Stimulated activated CD4-positive, alpha-beta T cell treated with anti-CD3 and anti-CD28 coated beads, Interleukin-12 subunit alpha, Interleukin-12 subunit beta, amount 100 ng/mL, for 48 hours (primary cell): ENCODE data around the gene SPINK2.
A peak's percentile ranks its signal among the peaks of the same experiment; 100 is the strongest.

Experiments used
- DNase-seq, 3 donors: peaks; one replicate each; pipeline ENCODE4 v3.0.0-alpha.2; 2020; ENCODE audit warnings: low read depth in 2 of 3, low spot score in 1 of 3

The SPINK2 gene

GRCh38 chr4:56799824-56800756, 21.4 kb downstream of the SPINK2 start:
- peak; percentile 78 to 86 (median 81) for DNase-seq

- no peak for DNase-seq
Measured at GRCh38 chr4:56799161-56799759, 22.2 kb downstream of the SPINK2 start.

GRCh38 chr4:56796211-56796610, 25.3 kb downstream of the SPINK2 start:
- DNase-seq = no peak

- no peak for DNase-seq
Measured at GRCh38 chr4:56791316-56791715, 30.2 kb downstream of the SPINK2 start.

GRCh38 chr4:56790691-56791091, 30.8 kb downstream of the SPINK2 start:
- DNase-seq = no peak

GRCh38 chr4:56788081-56788480, 33.4 kb downstream of the SPINK2 start:
- no peak for DNase-seq

- DNase-seq = no peak
Measured at GRCh38 chr4:56787380-56787779, 34.1 kb downstream of the SPINK2 start.

GRCh38 chr4:56786955-56787354, 34.5 kb downstream of the SPINK2 start:
- no peak for DNase-seq

- no peak for DNase-seq
Measured at GRCh38 chr4:56783986-56784385, 37.5 kb downstream of the SPINK2 start.

- no peak for DNase-seq
Measured at GRCh38 chr4:56782019-56782418, 39.5 kb downstream of the SPINK2 start.

- DNase-seq = no peak
Measured at GRCh38 chr4:56773346-56773745, 48.2 kb downstream of the SPINK2 start.

GRCh38 chr4:56772134-56772533, 49.4 kb downstream of the SPINK2 start:
- no peak for DNase-seq

- no peak for DNase-seq
Measured at GRCh38 chr4:56768763-56769162, 52.7 kb downstream of the SPINK2 start.

GRCh38 chr4:56768316-56768715, 53.2 kb downstream of the SPINK2 start:
- DNase-seq = no peak

- DNase-seq = no peak
Measured at GRCh38 chr4:56767567-56767966, 53.9 kb downstream of the SPINK2 start.

GRCh38 chr4:56764775-56765174, 56.7 kb downstream of the SPINK2 start:
- DNase-seq = no peak

GRCh38 chr4:56764223-56764622, 57.3 kb downstream of the SPINK2 start:
- no peak for DNase-seq

GRCh38 chr4:56762484-56763250, 58.8 kb downstream of the SPINK2 start:
- no peak for DNase-seq

GRCh38 chr4:56760183-56760582, 61.3 kb downstream of the SPINK2 start:
- no peak for DNase-seq
